Ovary (tissue), 9 donors: ENCODE measurements around the gene CHP1. TPM values are rescaled to one million over a fixed set of nuclear protein-coding genes. Genes with fewer than 3 reads are reported as not detected.
"Not testable (repeated sequence)": the region's sequence is repeated elsewhere in the genome, so short reads cannot be mapped to it uniquely, and the experiment has no call there.

Experiments
- DNase-seq, 5 donors: peaks; one replicate each; pipeline ENCODE4 v3.0.0-alpha.2; 2019 to 2020
- H3K27ac ChIP-seq, 2 donors: fragments of 200-600 bp; one replicate each; pipeline versions ENCODE4 v1.5.1 to v1.8.0; 2019 to 2022
- H3K27me3 ChIP-seq: fragments of 200-600 bp; one replicate; pipeline ENCODE4 v1.8.0; 2022
- H3K36me3 ChIP-seq: fragments of 200-600 bp; sonication (generic); one replicate; pipeline ENCODE4 v1.5.1; 2019
- H3K4me1 ChIP-seq: one replicate; pipeline ENCODE4 v1.8.1; 2013; ENCODE audit warnings: mild to moderate bottlenecking, moderate library complexity; ENCODE audit not compliant: insufficient read depth
- H3K4me3 ChIP-seq: fragments of 200-600 bp; sonication (generic); one replicate; pipeline ENCODE4 v1.5.1; 2017
- H3K9me3 ChIP-seq, 2 donors: fragments of 200-600 bp in 1 of 2; sonication (generic) in 1 of 2; one replicate each; pipeline versions ENCODE4 v1.5.1 to v1.8.1; 2013 to 2019; ENCODE audit warnings: mild to moderate bottlenecking in 1 of 2, moderate library complexity in 1 of 2
- CTCF ChIP-seq, 3 donors: fragments of 450-650 bp in 2 of 3; fragments of 200-600 bp in 1 of 3; IDR thresholded peaks; one replicate each; pipeline versions ENCODE4 v1.5.1 to v1.8.0; 2016 to 2022; ENCODE audit warnings: antibody characterized with exemption in 3 of 3, mild to moderate bottlenecking in 1 of 3
- EP300 ChIP-seq: sonication (generic); formaldehyde crosslinking; IDR thresholded peaks from one replicate; pipeline ENCODE4 v1.6.1; 2017; ENCODE audit warnings: antibody characterized with exemption
- POLR2A ChIP-seq: fragments of 450-650 bp; IDR thresholded peaks from one replicate; pipeline ENCODE4 v1.6.1; 2017; ENCODE audit warnings: antibody characterized with exemption, mild to moderate bottlenecking, moderate library complexity
- WGBS, 3 donors: extraction: QIAGEN DNeasy Blood & Tissue Kit in 1 of 3; methylation state at CpG; one replicate each; pipeline versions ENCODE4 v1.1.5 to v1.1.7; 2013 to 2017; 5-methylcytosine and 5-hydroxymethylcytosine counted together
- intact Hi-C, 4 donors: fragments of 100-400 bp; cut with DNase I; formaldehyde crosslinking; loops; one replicate each; pipeline versions ENCODE4 v1.11.0 to v1.15.1; 2022 to 2023
- polyA plus RNA-seq, 2 donors: library from polyadenylated mRNA; stranded (reverse); fragments of 200-250 nt in 1 of 2; fragments of 350-450 nt in 1 of 2; fragmentation: Illumina TruSeq in 1 of 2; extraction: RNeasy Lipid Tissue Mini Kit (QIAGEN cat#74804) in 1 of 2; gene quantifications; one replicate each; pipeline ENCODE4 v1.2.3, GENCODE V29; 2013 to 2014
- total RNA-seq, 7 donors: library from RNA; depleted of rRNA in 2 of 7; stranded (reverse); fragments of >200 nt in 2 of 7; fragmentation: NEBNext Ultra II Directional in 3 of 7; extraction: Animal tissue kit (Norgen Biotek cat#: 25700) in 3 of 7; gene quantifications; one replicate each; pipeline versions ENCODE4 v1.1.0 to v1.2.4, GENCODE V29; 2016 to 2023
- donor health status: DM: no; HTN: no; CAD: no; lungs with moderate emphysema.
- donor health status: DM: no; HTN: no; CAD: no.
- donor health status: Bipolar disorder and iron deficiency.
- donor health status: DM: yes; HTN: yes; CAD: no.
- donor health status: DM: no; HTN: no; CAD: no.
- donor health status: DM: yes; HTN: yes; CAD: no.

Gene CHP1
- total and polyA plus RNA-seq, 9 donors: 24.8 to 84.6 (median 59.5) TPM

GRCh38 chr15:41233367-41233771, 2.3 kb downstream of the CHP1 start:
- Histone ChIP-seq H3K4me1 (peaks cover 2% of the 10 kb centered on the region), H3K27me3 (no peaks in the 10 kb centered on the region), H3K27ac (no peak overlapping the region), H3K9me3 (no peaks in the 10 kb centered on the region), H3K36me3 (no peaks in the 10 kb centered on the region), H3K4me3 (no peak overlapping the region)
- intact Hi-C loops: no loop called here
- no peak for TF ChIP-seq CTCF (IDR thresholded peaks at IDR 0.05)
- TF ChIP-seq EP300: no peak
- TF ChIP-seq POLR2A: no peak
- DNase-seq: no peak
- WGBS, 3 donors: 70 to 79% (median 72%) methylated on average over 1 of the region's 1 CpG

GRCh38 chr15:41235228-41235627, 4.2 kb downstream of the CHP1 start:
- H3K4me3 ChIP-seq, DNase-seq, H3K36me3 ChIP-seq, H3K27ac ChIP-seq, H3K4me1 ChIP-seq, intact Hi-C loops, H3K9me3 ChIP-seq, H3K27me3 ChIP-seq: not testable (repeated sequence)
- WGBS, 3 donors: 88 to 95% (median 94%) methylated on average over 5 of the region's 5 CpGs

- Histone ChIP-seq H3K27me3 (no peaks in the 10 kb centered on the region), H3K9me3 (no peaks in the 10 kb centered on the region), H3K4me1 (no peaks in the 10 kb centered on the region), H3K4me3 (no peak overlapping the region), H3K27ac (no peak overlapping the region), H3K36me3 (no peaks in the 10 kb centered on the region)
- no peak for TF ChIP-seq CTCF (IDR thresholded peaks at IDR 0.05)
- TF ChIP-seq EP300: no peak
- TF ChIP-seq POLR2A: no peak
- DNase-seq: no peak
- intact Hi-C loops: no loop called here
Measured at GRCh38 chr15:41235929-41236328, 4.9 kb downstream of the CHP1 start.

GRCh38 chr15:41238100-41238499, 7.0 kb downstream of the CHP1 start:
- Histone ChIP-seq H3K9me3 (no peaks in the 10 kb centered on the region), H3K4me3 (no peak overlapping the region), H3K27me3 (no peaks in the 10 kb centered on the region), H3K27ac (no peak overlapping the region), H3K36me3 (no peaks in the 10 kb centered on the region), H3K4me1 (no peaks in the 10 kb centered on the region)
- 60 to 70% (median 66%) methylated on average over 5 of the region's 5 CpGs for WGBS, 3 donors
- DNase-seq: no peak
- intact Hi-C loops: no loop called here
- no peak for TF ChIP-seq POLR2A
- TF ChIP-seq EP300: no peak
- no peak for TF ChIP-seq CTCF (IDR thresholded peaks at IDR 0.05)

GRCh38 chr15:41241221-41241964, 10.3 kb downstream of the CHP1 start:
- no peaks in the 10 kb centered on the region for H3K4me1 ChIP-seq
- no peak overlapping the region for H3K27ac ChIP-seq
- no peaks in the 10 kb centered on the region for H3K9me3 ChIP-seq
- WGBS, 3 donors: 89 to 91% (median 91%) methylated on average over 6 of the region's 6 CpGs
- DNase-seq: no peak
- intact Hi-C loops: no loop called here
- H3K4me3 ChIP-seq: no peak overlapping the region
- no peak for TF ChIP-seq CTCF (IDR thresholded peaks at IDR 0.05)
- no peak for TF ChIP-seq EP300
- TF ChIP-seq POLR2A: no peak
- H3K36me3 ChIP-seq: no peaks in the 10 kb centered on the region
- H3K27me3 ChIP-seq: no peaks in the 10 kb centered on the region

GRCh38 chr15:41250745-41251144, 19.7 kb downstream of the CHP1 start:
- intact Hi-C loops, H3K4me1 ChIP-seq, H3K27me3 ChIP-seq, H3K27ac ChIP-seq, H3K36me3 ChIP-seq, H3K9me3 ChIP-seq, H3K4me3 ChIP-seq, DNase-seq: not testable (repeated sequence)
- WGBS, 3 donors: 85 to 94% (median 88%) methylated on average over 8 of the region's 8 CpGs
